GM21576 (cell line): ENCODE results near the gene FCRL5.
"Not testable (repeated sequence)": the region's sequence is repeated elsewhere in the genome, so short reads cannot be mapped to it uniquely, and the experiment has no call there.

ENCODE experiments used
- ATAC-seq: cut with Tn5 transposase; IDR thresholded peaks from one replicate; pipeline ENCODE4 v1.9.1; 2021; ENCODE audit warnings: mild to moderate bottlenecking, moderate library complexity; ENCODE audit not compliant: unreplicated experiment

Gene FCRL5

DNA sequence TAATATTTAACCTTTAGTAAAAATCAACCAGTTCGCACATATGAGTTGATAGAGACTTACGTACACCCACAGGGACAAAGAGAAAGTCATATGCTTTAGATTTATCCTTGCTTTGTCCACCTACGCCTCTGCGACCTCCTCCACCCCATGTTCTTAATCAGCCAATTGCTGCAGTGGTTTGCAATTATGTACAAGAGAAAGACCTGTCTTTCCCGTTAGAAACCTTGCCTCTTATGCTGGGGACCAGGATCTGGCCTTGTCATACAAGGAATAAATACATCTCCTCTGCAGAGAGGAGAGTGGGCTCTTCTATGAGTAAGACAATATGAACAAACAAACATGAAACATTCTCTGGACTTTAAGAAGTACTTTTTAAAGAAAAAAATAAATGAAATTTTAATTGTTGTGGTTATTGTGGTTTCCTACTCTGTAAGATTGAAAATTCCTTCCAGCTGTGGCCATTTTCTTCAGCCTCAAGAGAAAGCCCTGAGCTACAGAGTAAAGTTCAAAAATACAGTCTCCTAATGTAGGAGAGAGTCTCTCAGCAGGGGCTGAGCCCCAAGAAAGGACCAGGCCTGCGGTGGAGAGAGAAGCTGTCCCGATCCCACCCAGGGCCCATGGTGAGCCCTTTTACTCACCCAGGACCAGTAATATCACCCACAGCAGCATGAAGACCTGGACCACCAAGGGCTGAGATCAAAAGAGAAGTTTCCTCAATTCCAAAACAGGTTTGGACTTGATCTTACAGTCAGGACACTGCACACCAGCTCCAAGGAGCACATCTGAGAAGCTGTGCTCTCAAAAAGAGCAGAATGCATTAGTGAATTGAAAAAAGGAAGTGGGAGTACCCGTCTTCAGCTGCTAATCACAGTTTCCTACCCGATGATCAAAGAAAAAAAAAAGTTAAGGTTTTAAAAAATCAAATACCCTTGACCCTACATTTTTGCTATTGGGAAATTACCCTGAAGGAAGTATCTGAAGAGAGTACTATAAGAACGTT lies at the start of gene FCRL5:
TSS of gene FCRL5 (minus strand) at position 822 of the 1,000 bp plus-strand sequence. CDS start at position 669, 153 bp downstream.
- ATAC-seq = peak; percentile 85

DNA sequence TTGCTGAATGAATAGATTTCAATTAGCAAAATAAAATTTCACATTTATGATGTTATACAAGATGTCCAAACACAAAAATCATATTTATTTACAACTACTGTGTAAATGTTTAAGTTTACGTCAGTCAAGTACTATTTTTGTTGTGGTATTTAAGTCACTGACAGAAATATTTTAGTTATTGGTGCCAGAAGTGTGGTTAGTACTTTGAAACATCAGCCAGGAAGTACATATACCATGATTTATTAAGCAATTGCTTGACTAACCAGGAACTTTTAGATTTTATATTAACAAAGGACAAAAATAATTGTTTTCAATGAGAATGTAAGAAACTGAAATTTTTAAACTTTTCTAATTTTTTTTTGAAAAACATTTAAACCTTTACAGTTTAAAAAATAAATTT lies 47.9 kb upstream of the FCRL5 start:
- no peak for ATAC-seq

DNA sequence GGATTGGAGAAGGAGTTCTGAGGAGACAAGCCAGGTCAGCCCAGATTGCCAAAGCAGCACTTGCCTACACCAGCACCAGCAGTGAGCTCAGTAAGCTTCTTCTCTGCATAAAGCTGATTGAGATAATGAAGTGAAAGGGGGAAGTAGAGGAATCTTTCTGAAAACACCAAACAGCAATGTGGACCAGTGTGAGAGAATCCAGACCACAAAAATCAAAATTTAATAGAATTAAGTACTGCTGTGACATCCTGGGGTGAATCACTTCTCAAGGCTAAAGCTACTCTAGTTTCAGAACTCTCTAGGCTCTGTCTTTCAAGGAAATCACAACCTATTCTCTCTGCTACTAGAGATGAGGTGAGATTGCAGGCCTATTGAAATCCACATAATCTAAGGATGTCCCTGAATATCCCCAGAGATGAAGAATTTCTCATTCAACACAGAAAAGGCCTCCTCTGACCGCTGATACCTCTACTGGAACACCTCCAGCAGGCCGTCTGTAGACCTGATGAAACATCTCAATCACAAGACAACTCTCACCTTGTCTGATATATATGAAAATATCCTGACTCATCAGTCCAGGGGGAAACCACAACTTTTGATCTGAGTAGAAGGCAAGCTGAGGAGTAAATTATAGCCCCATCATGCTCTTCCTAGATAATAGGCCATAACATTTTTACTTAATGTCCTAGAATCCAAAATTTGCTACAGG lies 45.8 kb upstream of the FCRL5 start, which contains the start of gene FCRL4:
TSS of gene FCRL4 (minus strand) at position 127 of the 709 bp plus-strand sequence. CDS start 141 bp downstream, outside the sequence.
- ATAC-seq = peak; percentile 45

DNA sequence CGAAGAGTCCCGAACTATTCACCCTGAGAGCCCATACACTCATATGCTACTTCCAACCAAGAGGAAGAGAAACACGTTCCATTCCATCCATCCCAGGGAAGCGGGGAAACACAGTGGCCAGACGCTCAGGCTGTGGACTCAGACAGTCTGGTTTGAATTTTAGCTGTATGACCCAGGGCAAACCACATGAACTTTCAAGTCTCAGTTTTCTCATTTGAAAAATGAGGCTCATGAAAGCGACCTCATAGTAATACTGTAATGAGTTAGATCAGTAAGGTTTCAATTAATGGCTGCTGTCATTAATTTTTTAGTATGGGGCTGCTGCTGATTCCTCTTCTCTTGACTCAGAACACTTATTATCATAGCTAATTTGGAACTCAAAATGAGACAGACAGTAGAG lies 44.1 kb upstream of the FCRL5 start:
- ATAC-seq = peak; percentile 50

DNA sequence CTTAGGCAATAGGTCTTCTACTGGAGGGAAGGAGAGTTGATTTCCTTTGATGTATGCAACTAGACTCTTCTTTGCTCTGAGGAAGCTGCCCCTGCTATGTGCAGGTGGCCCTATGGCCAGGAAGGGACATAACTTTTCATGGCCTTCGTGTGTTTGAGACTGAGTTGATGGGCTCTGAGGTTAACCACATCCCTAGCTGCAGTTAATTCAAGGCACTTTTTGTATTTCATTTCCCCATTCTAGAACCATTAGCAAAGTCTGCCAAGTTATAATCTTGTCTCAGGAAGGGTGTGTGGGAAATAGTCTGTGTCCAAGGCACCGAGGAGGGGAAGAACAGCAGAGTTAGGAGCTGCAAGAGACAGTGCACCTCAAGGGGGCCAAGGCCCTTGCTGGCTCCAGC lies 43.0 kb upstream of the FCRL5 start:
- peak; percentile 67 for ATAC-seq

DNA sequence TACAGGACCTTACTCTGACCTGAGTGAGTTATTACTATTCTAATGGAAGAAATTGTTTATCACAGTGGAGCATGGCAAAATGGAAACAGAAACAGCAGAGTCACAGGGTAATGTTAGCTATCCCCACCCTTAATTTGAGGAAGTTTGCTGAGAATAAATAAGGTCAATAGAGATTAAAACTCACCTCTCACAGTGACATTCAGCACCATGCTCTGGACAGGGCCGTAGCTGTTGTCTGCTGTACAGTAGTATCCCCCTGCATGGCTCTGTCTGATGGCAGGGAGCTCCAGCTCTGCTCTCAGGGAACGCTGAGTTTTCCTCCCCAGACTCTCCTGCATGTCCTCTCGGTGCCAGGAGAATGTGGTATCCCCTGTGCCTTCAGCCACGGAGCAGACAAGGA lies 33.7 kb upstream of the FCRL5 start:
- no peak for ATAC-seq

GRCh38 chr1:157584503-157584902 lies 32.2 kb upstream of the FCRL5 start:
- ATAC-seq = no peak

DNA sequence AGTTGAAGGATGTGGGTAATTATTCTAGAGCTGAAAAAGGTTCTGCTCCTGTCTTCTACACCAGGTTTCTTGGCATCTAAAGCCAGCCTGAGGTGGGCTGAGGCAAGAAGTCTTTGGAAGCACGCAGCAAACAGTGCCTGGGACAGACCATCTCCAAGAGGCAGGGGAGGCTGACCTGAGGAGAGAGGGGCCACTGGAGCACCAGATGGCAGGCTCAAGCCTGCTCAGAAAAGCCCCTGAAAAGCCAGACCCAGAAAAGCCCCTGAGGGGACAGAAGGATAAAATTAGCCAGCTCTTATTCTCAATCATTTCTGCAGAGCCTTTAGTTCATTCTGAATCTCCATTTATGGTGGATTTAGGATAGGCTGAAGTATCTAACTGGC lies 28.5 kb upstream of the FCRL5 start:
- ATAC-seq = no peak

DNA sequence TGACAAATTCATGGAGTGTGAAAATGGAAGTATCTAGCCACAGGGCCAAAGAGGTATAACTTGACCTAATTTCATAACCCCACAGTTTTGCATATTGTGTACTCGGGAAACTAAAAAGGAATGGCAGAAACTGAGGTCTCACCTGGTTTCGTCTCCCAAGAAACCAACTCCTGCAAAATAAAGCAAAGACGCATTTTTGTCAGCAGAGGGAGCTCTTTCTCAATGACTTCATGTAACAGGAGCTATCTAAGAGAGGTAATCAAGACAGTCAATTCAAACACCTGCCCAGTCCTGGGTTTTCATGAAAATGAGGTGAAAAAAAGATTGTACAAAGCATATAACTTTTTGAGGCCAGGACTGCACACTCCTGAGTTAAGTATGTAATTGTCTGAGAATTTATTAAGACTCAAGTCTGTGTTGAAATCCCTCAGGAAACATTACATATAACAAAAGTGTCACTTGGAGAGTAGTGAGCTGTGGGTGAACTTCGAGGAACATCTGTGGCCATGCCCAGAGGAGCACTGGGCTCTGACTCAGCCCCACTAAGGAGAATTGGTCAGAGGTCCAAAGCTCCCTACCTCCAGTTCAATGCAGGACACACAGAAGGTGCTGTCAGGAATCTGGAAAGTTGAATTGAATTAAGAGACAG lies 28.0 kb upstream of the FCRL5 start:
- no peak for ATAC-seq

GRCh38 chr1:157577420-157577819 lies 25.1 kb upstream of the FCRL5 start:
- ATAC-seq = no peak

DNA sequence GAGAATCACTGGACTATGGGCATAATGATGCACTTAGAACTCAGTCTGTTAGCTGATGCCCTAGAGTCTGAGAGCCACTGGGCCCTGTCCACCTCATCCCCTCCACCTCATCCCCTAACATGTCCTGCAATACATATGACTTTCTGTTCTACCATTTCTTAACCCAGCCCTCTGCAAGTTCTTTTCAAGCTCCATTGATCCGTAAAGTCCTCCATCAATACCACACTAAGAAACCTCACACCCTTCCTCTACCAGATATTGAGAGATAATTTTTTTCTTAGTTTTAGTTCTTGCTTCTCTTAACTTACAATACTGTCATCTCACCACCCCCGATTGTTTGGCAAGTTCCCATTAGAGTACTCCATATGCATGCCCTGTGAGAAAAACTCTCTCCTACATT lies 23.4 kb upstream of the FCRL5 start:
- no peak for ATAC-seq

DNA sequence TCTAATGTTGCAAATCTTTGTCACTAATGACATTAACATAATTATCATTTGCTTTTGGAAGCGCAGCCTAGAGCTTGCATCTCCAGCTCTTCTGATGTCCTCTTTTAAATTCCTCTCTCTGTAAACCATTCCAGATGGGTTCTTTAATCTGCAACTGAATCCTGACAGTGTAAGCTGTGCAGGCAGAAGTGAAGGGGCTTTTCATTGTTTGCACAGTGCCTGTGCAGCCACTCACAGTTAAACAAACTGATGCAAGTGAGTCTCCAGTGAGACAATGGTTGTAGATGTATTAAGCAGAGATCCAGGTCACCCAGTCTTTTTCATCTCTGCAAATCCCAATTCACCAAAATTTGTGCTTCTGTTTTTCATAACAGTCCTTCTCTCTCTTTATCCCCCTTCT lies 22.5 kb upstream of the FCRL5 start:
- no peak for ATAC-seq

DNA sequence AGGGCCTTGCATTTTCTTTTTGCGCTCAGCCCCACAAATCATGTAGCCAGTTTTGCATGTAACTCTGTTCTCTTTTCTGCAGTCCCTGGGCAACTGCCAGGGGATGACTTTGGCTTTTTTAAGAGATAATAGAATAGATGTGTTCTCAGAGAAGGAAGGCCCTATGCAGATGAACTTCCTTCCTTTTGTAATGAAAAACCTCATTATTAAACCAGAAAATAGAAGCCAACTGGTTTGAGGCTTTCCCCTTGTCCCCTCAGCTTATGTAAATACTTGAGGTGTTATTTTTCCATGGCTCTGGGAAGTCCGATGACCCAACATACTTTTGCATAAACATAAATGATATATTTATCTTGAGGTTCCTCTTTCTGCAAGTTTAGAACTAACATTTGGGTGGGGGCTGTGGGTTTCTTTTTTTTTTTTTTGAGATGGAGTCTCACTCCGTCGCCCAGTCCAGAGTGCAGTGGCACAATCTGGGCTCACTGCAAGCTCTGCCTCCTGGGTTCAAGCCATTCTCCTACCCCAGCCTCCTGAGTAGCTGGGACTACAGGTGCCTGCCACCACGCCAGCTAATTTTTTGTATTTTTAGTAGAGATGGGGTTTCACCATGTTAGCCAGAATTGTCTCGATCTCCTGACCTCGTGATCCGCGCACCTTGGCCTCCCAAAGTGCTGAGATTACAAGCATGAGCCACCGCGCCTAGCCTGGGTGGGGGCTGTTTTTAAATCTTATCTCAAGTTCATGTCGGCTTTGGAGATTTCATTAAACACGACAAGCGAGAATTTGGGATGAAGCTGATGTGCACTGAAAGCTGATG lies 14.4 kb upstream of the FCRL5 start:
- no peak for ATAC-seq

GRCh38 chr1:157562515-157562914 lies 10.2 kb upstream of the FCRL5 start:
- ATAC-seq = peak; percentile 79

- no peak for ATAC-seq
Observed at GRCh38 chr1:157558119-157558518, 5.8 kb upstream of the FCRL5 start.

- not testable (repeated sequence) for ATAC-seq
Observed at GRCh38 chr1:157548081-157548480, 4.2 kb downstream of the FCRL5 start.

DNA sequence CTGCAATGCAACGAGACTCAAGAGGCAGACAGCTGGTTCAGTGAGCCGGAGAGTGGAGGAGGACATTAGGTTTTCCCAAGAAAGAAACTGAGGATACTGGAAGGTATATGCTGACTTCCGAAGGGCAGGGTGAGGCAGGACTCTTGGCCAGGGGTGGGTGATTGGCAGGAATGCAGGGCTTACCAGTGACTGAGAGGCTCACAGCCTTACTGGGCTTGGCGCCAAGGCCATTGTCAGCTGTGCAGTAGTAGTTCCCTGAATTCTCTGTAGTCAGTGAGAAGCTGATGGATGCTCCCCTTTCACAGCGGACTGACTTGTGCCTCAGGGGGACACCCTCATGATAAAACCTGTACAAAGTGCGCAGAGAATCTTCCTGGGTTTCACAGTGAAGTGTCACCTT lies 9.6 kb downstream of the FCRL5 start:
- no peak for ATAC-seq

DNA sequence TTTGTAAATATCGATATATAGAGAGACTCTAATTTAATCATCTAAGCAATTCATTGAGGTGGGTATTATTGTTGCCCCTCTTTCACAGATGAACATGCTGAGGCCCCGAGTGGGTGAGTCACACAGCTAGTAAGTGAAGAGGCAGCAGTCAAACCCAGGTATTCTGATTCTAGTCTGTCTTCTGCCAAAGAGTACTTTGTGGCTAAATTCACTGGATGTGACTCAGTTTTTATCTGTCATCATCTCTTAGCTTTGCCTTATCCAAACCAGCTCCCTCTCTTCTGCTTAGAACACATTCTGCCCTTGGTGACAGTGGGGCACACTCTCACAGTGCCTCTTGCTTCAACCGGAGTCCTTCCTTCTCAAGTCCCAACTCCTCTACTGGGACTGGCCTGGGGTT lies 11.5 kb downstream of the FCRL5 start:
- ATAC-seq = no peak

DNA sequence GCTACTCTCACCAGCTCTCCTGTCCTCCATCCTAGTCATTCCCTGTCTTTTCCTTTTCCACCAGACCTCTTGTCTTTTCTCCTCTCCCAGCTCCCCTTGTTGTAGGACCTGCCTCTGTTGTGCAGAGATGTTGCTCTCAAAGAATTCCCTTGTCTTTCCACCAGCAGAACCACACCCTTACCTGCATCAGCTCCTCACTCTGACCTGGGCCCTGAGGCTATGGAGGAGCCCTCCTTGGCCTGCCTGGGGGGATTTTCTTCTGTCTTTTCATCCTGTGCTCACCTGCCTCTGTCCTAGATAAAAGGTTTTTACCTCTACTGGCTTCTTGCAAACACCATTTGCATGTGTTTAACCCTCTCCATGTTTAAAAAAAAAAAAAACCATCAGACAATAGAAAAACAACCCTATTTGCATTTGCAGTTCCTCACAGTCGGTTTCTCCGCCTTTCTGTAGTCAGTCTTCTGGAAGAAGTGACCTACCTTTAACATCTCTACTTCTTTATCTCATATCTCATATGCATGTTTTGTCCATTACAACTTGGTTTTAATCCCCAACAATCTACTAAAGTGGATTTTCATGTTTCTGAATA lies 12.1 kb downstream of the FCRL5 start:
- no peak for ATAC-seq

GRCh38 chr1:157539568-157539967 lies 12.7 kb downstream of the FCRL5 start:
- no peak for ATAC-seq
